Mammary epithelial cell (primary cell): Measurements from ENCODE around the gene WDR5B.

Experiments used
- EZH2 ChIP-seq: IDR thresholded peaks from 2 replicates; pipeline ENCODE4 v1.6.1; 2012; ENCODE audit warnings: low read length, inconsistent platforms, borderline replicate concordance
- TF ChIP-seq, protein P1 (sequence below), 2 donors: IDR thresholded peaks in 1 of 2; conservative IDR thresholded peaks in 1 of 2; 2 replicates each; pipeline ENCODE4 v1.5.1; 2011 to 2012; ENCODE audit warnings: inconsistent platforms in 2 of 2, low read length in 2 of 2, mild to moderate bottlenecking in 2 of 2, control low read depth in 1 of 2, low read depth in 1 of 2; ENCODE audit not compliant: insufficient read depth in 1 of 2; ENCODE audit errors: extremely low read depth in 1 of 2

DNA sequence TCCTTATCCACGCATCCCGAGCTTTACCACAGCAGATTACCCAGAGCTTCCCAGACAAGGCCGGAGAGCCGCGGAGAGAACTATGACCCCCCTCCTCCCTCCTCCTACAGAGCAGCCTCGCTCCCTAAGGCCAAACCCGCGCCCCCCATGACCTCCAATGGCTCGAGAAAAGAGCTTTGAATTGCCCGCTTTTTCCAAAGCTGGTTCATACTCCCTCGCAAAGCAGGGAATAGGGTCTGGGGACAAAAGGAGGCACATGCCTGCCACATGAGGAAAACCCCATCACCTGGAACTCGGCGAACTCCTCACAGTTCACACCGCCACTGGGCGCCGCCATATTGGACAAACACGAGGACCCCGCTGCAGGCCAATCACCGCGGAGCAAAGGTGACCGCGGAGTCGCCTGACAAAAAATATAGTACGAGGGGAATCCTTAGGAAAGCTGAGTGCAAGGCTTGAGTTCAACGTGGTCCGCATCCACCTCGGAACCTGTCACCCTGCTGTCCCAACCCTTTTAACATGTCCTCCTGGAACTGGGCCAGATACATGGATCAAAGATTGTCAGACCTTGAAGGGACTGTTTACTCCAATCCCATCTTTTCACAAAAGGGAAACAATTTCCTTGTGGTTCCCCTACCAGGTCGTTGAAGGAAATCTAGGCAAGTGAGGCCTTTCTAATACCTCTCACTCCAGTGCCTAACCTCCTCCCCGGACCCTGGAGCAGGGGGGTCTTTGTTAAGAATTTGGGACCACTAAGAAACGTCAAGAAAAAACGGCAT lies 32.8 kb downstream of the WDR5B start, which contains the start of gene MIX23:
- TF ChIP-seq, protein P1, sequence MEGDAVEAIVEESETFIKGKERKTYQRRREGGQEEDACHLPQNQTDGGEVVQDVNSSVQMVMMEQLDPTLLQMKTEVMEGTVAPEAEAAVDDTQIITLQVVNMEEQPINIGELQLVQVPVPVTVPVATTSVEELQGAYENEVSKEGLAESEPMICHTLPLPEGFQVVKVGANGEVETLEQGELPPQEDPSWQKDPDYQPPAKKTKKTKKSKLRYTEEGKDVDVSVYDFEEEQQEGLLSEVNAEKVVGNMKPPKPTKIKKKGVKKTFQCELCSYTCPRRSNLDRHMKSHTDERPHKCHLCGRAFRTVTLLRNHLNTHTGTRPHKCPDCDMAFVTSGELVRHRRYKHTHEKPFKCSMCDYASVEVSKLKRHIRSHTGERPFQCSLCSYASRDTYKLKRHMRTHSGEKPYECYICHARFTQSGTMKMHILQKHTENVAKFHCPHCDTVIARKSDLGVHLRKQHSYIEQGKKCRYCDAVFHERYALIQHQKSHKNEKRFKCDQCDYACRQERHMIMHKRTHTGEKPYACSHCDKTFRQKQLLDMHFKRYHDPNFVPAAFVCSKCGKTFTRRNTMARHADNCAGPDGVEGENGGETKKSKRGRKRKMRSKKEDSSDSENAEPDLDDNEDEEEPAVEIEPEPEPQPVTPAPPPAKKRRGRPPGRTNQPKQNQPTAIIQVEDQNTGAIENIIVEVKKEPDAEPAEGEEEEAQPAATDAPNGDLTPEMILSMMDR (conservative IDR thresholded peaks at IDR 0.05 in 1 of 2, IDR thresholded peaks at IDR 0.05 in 1 of 2; ENCODE audit: extremely low read depth in 1 of 2, insufficient read depth in 1 of 2, low read depth in 1 of 2, low read length in 2 of 2) = no peak
- no peak for TF ChIP-seq EZH2
